A549 (cell line): Measurements from ENCODE around the gene INSYN2B. TPM values are rescaled to one million over a fixed set of nuclear protein-coding genes. Genes with fewer than 3 reads are reported as not detected.

Experiments used
- ATAC-seq, 2 experiments: fragments of 200-7000 bp in 1 of 2; fragments of >200 bp in 1 of 2; cut with Nextera tagmentation in 1 of 2; cut with Tn5 transposase in 1 of 2; 3 replicates each; pipeline versions ENCODE4 v1.8.0 to v1.9.1; 2018 to 2020; ENCODE audit warnings: mild to moderate bottlenecking in 1 of 2, moderate library complexity in 1 of 2
- CTCF ChIA-PET: fragments of 300-600 bp; sonication (Branson Sonifier 250); formaldehyde crosslinking; extraction: SDS; loops from one replicate; lab custom pipeline; 2021; ENCODE audit warnings: antibody characterized with exemption, inconsistent platforms; lab: Yijun Ruan, JAX
- POLR2A ChIA-PET: fragments of 350-600 bp; formaldehyde crosslinking; extraction: SDS; loops from one replicate; lab custom pipeline; 2021; ENCODE audit warnings: antibody characterized with exemption, inconsistent platforms; lab: Yijun Ruan, JAX
- DNase-seq, 2 experiments: peaks; one replicate each; pipeline versions ENCODE4 v3.0.0 to v3.0.0-alpha.2; 2011 to 2016; ENCODE audit warnings: low read depth in 1 of 2, low spot score in 1 of 2
- FAIRE-seq: peaks from 2 replicates; lab custom pipeline; 2011; peaks lifted over from hg19 to GRCh38; lab: Jason Lieb, UNC
- H3K27ac ChIP-seq, 2 experiments: fragments of >200 bp; sonication (Bioruptor Twin); formaldehyde crosslinking; 3 replicates each; pipeline ENCODE4 v1.5.1; 2016 to 2017
- H3K4me1 ChIP-seq: fragments of >200 bp; sonication (Bioruptor Twin); formaldehyde crosslinking; 3 replicates; pipeline ENCODE4 v1.6.1; 2016
- H3K4me2 ChIP-seq: fragments of >200 bp; sonication (Bioruptor Twin); formaldehyde crosslinking; 3 replicates; pipeline ENCODE4 v1.6.1; 2016
- H3K4me3 ChIP-seq: fragments of >200 bp; sonication (Bioruptor Twin); formaldehyde crosslinking; 3 replicates; pipeline ENCODE4 v1.5.1; 2016
- H3K9me3 ChIP-seq: fragments of >200 bp; sonication (Bioruptor Twin); formaldehyde crosslinking; 3 replicates; pipeline ENCODE4 v1.6.1; 2016
- CBX2 ChIP-seq: fragments of 200-600 bp; sonication (generic); IDR thresholded peaks from 2 replicates; pipeline ENCODE4 v1.6.1; 2016; ENCODE audit warnings: low read depth, mild to moderate bottlenecking, borderline replicate concordance
- CBX8 ChIP-seq: fragments of 200-600 bp; sonication (generic); IDR thresholded peaks from 2 replicates; pipeline ENCODE4 v1.6.1; 2016
- CHD4 ChIP-seq: fragments of 200-600 bp; sonication (generic); IDR thresholded peaks from 2 replicates; pipeline ENCODE4 v1.6.1; 2016; ENCODE audit warnings: antibody characterized with exemption, mild to moderate bottlenecking, borderline replicate concordance
- EP300 ChIP-seq, 2 experiments: fragments of >200 bp; sonication (Bioruptor Twin); formaldehyde crosslinking; IDR thresholded peaks; 2 replicates in 1 of 2; 3 replicates in 1 of 2; pipeline ENCODE4 v1.6.1; 2016 to 2017
- GATA3 ChIP-seq: IDR thresholded peaks from 2 replicates; pipeline ENCODE4 v1.6.1; 2012; ENCODE audit warnings: borderline replicate concordance
- HOXB13 ChIP-seq: fragments of 250-450 bp; sonication (Bioruptor Pico); IDR thresholded peaks from 2 replicates; pipeline ENCODE4 v1.5.0; 2020; ENCODE audit warnings: low read depth, mild to moderate bottlenecking, moderate library complexity
- HOXB5 ChIP-seq: fragments of 250-450 bp; sonication (Bioruptor Pico); IDR thresholded peaks from 2 replicates; pipeline ENCODE4 v1.5.0; 2020; ENCODE audit warnings: mild to moderate bottlenecking, moderate library complexity
- KDM5A ChIP-seq: fragments of 200-600 bp; sonication (generic); IDR thresholded peaks from 2 replicates; pipeline ENCODE4 v1.6.1; 2016; ENCODE audit warnings: antibody characterized with exemption, mild to moderate bottlenecking
- NPAS2 ChIP-seq: fragments of 250-450 bp; sonication (Bioruptor Pico); IDR thresholded peaks from 2 replicates; pipeline ENCODE4 v1.8.0; 2022; ENCODE audit warnings: mild to moderate bottlenecking, moderate library complexity, borderline replicate concordance
- NR3C1 ChIP-seq: fragments of >200 bp; sonication (Bioruptor Twin); formaldehyde crosslinking; IDR thresholded peaks from 3 replicates; pipeline ENCODE4 v1.6.1; 2017
- RAD21 ChIP-seq, 2 experiments: fragments of >200 bp in 1 of 2; sonication (Bioruptor Twin) in 1 of 2; formaldehyde crosslinking in 1 of 2; IDR thresholded peaks in 1 of 2; conservative IDR thresholded peaks in 1 of 2; 2 replicates in 1 of 2; 3 replicates in 1 of 2; pipeline ENCODE4 v1.6.1; 2012 to 2018; ENCODE audit warnings: inconsistent platforms in 1 of 2
- RARB ChIP-seq: fragments of 250-450 bp; sonication (Bioruptor Pico); IDR thresholded peaks from 2 replicates; pipeline ENCODE4 v1.8.0; 2021; ENCODE audit warnings: mild to moderate bottlenecking, moderate library complexity
- RFX5 ChIP-seq: fragments of 450-650 bp; IDR thresholded peaks from 2 replicates; pipeline ENCODE4 v1.7.1; 2014; ENCODE audit warnings: antibody characterized with exemption, mild to moderate bottlenecking, moderate library complexity
- TFCP2L1 ChIP-seq: fragments of 250-450 bp; sonication (Bioruptor Pico); IDR thresholded peaks from 2 replicates; pipeline ENCODE4 v1.5.0; 2021; ENCODE audit warnings: mild to moderate bottlenecking
- ZC3H11A ChIP-seq: fragments of 450-650 bp; IDR thresholded peaks from 2 replicates; pipeline ENCODE4 v1.6.1; 2014; ENCODE audit warnings: antibody characterized with exemption, mild to moderate bottlenecking
- WGBS: methylation state at CpG from one replicate; pipeline ENCODE4 v1.1.6; 2017; ENCODE audit errors: missing lambda C conversion rate; 5-methylcytosine and 5-hydroxymethylcytosine counted together
- polyA plus RNA-seq, 4 experiments: library from polyadenylated mRNA; depleted of rRNA in 3 of 4; stranded (reverse); fragments of >200 nt; fragmentation: RNase III in 1 of 4; extraction: RNeasy Plus Mini Kit Qiagen cat#74134 plus additional on column Dnase treatment in 1 of 4; gene quantifications; 2 replicates in 3 of 4; 3 replicates in 1 of 4; pipeline ENCODE4 v1.2.3, GENCODE V29; 2011 to 2017
- TF ChIP-seq, protein P1 (sequence below): fragments of 250-450 bp; sonication (Bioruptor Pico); IDR thresholded peaks from 2 replicates; pipeline ENCODE4 v1.5.0; 2021; ENCODE audit warnings: mild to moderate bottlenecking, moderate library complexity, borderline replicate concordance
- TF ChIP-seq, protein P2 (sequence below): IDR thresholded peaks from 2 replicates; pipeline ENCODE4 v1.6.1; 2012
- TF ChIP-seq, protein P3 (sequence below): fragments of >200 bp; sonication (Bioruptor Twin); formaldehyde crosslinking; IDR thresholded peaks from 3 replicates; pipeline ENCODE4 v1.5.1; 2016
- TF ChIP-seq, protein P4 (sequence below): fragments of 450-650 bp; IDR thresholded peaks from 2 replicates; pipeline ENCODE4 v1.6.1; 2014; ENCODE audit warnings: antibody characterized with exemption
- TF ChIP-seq, protein P5 (sequence below): fragments of >200 bp; sonication (Bioruptor Twin); formaldehyde crosslinking; IDR thresholded peaks from 3 replicates; pipeline ENCODE4 v1.6.1; 2016

The INSYN2B gene
- polyA plus RNA-seq, 2 of the 4 experiments (the other 2 are of a cell fraction) = 0.26 to 0.46 TPM

DNA sequence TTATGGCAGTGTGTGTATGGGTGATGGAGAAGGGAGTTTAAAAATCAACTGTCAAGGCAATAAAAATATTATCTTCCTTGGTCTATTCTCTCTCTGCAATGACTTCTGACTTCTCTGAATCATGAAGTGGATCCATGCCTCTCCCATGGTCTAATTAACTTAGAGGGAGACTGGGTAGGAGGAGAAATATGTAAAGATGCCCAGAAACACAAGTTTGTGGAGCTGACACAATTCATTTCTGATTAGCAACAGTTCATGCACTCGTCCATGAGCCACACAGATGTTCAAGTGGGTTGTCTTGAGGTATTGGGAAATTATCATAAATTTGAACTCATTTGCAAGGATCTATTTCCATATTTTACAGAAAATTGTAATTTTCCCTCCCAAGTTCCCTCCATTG is 38.1 kb downstream of the INSYN2B start:
- H3K4me1 ChIP-seq = peaks cover 7% of the 10 kb centered on the region; the same call in 1 of the 3 replicates
- H3K27ac ChIP-seq = no peak overlapping the region
- no peaks in the 10 kb centered on the region for H3K9me3 ChIP-seq
- no peak overlapping the region for H3K4me2 ChIP-seq
- DNase-seq (no peak), FAIRE-seq (no peak), ATAC-seq (no peak)
- TF ChIP-seq EP300 (IDR thresholded peaks at IDR 0.05) (no peak), GATA3 (no peak), RARB (CRISPR knock-in tag) (no peak)
- WGBS = 57% methylated on average over 1 of the region's 1 CpG
- POLR2A ChIA-PET = no interaction called here
- CTCF ChIA-PET = no interaction called here
- H3K4me3 ChIP-seq = no peak overlapping the region

DNA sequence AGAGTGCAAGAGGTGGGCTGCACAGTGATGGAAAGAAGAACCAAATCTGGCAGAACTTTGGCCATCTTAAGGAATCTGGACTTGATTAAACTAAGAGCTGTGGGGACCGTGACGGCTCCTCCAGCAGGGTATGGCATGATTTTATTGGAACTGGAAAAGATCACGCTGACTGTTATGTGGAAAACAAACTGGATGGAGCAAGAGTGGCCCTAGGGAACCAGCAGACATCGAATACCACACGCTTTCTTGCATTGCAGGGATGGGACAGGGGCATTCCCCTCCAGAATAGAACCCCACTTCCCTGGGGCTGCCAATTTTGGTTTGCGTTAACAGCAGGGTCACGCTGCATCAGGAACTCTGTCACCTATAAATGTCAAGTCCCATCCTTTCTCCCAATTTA is 38.8 kb downstream of the INSYN2B start:
- WGBS = 77% methylated on average over 7 of the region's 7 CpGs
- Histone ChIP-seq H3K9me3 (no peaks in the 10 kb centered on the region), H3K27ac (no peak overlapping the region)
- CTCF ChIA-PET = interaction anchor here (2.1 kb wide), 1 partner anchor 39 kb away, joined by 9 read pairs; the partner anchor contains the start of gene INSYN2B
- no peak for DNase-seq
- POLR2A ChIA-PET = no interaction called here
- TF ChIP-seq CBX2 (no peak), GATA3 (no peak), NR3C1 (no peak), HOXB13 (no peak), TFCP2L1 (CRISPR knock-in tag) (no peak), RARB (CRISPR knock-in tag) (no peak), RAD21 (conservative IDR thresholded peaks at IDR 0.05 in 1 of 2, IDR thresholded peaks at IDR 0.05 in 1 of 2) (no peak), CHD4 (no peak), CBX8 (no peak), NPAS2 (no peak), RFX5 (no peak), ZC3H11A (no peak), KDM5A (no peak), HOXB5 (CRISPR knock-in tag) (no peak)
- TF ChIP-seq, protein P1, sequence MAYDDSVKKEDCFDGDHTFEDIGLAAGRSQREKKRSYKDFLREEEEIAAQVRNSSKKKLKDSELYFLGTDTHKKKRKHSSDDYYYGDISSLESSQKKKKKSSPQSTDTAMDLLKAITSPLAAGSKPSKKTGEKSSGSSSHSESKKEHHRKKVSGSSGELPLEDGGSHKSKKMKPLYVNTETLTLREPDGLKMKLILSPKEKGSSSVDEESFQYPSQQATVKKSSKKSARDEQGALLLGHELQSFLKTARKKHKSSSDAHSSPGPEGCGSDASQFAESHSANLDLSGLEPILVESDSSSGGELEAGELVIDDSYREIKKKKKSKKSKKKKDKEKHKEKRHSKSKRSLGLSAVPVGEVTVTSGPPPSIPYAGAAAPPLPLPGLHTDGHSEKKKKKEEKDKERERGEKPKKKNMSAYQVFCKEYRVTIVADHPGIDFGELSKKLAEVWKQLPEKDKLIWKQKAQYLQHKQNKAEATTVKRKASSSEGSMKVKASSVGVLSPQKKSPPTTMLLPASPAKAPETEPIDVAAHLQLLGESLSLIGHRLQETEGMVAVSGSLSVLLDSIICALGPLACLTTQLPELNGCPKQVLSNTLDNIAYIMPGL (CRISPR knock-in tag) = no peak
- TF ChIP-seq, protein P2, sequence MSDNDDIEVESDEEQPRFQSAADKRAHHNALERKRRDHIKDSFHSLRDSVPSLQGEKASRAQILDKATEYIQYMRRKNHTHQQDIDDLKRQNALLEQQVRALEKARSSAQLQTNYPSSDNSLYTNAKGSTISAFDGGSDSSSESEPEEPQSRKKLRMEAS = no peak
- TF ChIP-seq, protein P3, sequence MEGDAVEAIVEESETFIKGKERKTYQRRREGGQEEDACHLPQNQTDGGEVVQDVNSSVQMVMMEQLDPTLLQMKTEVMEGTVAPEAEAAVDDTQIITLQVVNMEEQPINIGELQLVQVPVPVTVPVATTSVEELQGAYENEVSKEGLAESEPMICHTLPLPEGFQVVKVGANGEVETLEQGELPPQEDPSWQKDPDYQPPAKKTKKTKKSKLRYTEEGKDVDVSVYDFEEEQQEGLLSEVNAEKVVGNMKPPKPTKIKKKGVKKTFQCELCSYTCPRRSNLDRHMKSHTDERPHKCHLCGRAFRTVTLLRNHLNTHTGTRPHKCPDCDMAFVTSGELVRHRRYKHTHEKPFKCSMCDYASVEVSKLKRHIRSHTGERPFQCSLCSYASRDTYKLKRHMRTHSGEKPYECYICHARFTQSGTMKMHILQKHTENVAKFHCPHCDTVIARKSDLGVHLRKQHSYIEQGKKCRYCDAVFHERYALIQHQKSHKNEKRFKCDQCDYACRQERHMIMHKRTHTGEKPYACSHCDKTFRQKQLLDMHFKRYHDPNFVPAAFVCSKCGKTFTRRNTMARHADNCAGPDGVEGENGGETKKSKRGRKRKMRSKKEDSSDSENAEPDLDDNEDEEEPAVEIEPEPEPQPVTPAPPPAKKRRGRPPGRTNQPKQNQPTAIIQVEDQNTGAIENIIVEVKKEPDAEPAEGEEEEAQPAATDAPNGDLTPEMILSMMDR = no peak
- TF ChIP-seq, protein P4, sequence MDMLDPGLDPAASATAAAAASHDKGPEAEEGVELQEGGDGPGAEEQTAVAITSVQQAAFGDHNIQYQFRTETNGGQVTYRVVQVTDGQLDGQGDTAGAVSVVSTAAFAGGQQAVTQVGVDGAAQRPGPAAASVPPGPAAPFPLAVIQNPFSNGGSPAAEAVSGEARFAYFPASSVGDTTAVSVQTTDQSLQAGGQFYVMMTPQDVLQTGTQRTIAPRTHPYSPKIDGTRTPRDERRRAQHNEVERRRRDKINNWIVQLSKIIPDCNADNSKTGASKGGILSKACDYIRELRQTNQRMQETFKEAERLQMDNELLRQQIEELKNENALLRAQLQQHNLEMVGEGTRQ = no peak
- TF ChIP-seq, protein P5, sequence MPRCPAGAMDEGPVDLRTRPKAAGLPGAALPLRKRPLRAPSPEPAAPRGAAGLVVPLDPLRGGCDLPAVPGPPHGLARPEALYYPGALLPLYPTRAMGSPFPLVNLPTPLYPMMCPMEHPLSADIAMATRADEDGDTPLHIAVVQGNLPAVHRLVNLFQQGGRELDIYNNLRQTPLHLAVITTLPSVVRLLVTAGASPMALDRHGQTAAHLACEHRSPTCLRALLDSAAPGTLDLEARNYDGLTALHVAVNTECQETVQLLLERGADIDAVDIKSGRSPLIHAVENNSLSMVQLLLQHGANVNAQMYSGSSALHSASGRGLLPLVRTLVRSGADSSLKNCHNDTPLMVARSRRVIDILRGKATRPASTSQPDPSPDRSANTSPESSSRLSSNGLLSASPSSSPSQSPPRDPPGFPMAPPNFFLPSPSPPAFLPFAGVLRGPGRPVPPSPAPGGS = no peak
- TF ChIP-seq, all 56 proteins: peak for 0
- H3K4me2 ChIP-seq = no peak overlapping the region
- no peak overlapping the region for H3K4me3 ChIP-seq
- no peak for ATAC-seq
- H3K4me1 ChIP-seq = peaks cover 7% of the 10 kb centered on the region; the same call in 1 of the 3 replicates
- no peak for FAIRE-seq
